ENCODE results near the gene LACTB.
A peak's percentile ranks its signal among the peaks of the same experiment; 100 is the strongest.

Gene LACTB

GRCh38 chr15:63157891-63158431, 36.3 kb downstream of the LACTB start:
- H3K4me1 Mint-ChIP-seq, result peaks cover 5% of the 10 kb centered on the region
- peak in 1 of 3 experiments; percentile 35 for TF ChIP-seq CTCF (IDR thresholded peaks at IDR 0.05; ENCODE audit: unreplicated experiment in 3 of 3)
- H3K4me3 Mint-ChIP-seq, result peak overlapping the region; percentile 97 to 98 (median 98)
- H3K27me3 Mint-ChIP-seq (ENCODE audit: low read depth), result no peaks in the 10 kb centered on the region
- peaks cover 14% of the 10 kb centered on the region for H3K36me3 Mint-ChIP-seq (ENCODE audit: low read depth)
- H3K9me3 Mint-ChIP-seq, result no peaks in the 10 kb centered on the region
- H3K27ac Mint-ChIP-seq, result peak overlapping the region; percentile 97 to 100 (median 99)

- no peak for TF ChIP-seq CTCF (IDR thresholded peaks at IDR 0.05; ENCODE audit: unreplicated experiment in 3 of 3)
- peak overlapping the region; percentile 5 to 69 (median 28) for H3K4me3 Mint-ChIP-seq
- no peaks in the 10 kb centered on the region for H3K9me3 Mint-ChIP-seq
- H3K36me3 Mint-ChIP-seq (ENCODE audit: low read depth), result peaks cover 7% of the 10 kb centered on the region
- peak overlapping the region; percentile 11 to 57 (median 44) for H3K27ac Mint-ChIP-seq
- H3K4me1 Mint-ChIP-seq, result peaks cover 5% of the 10 kb centered on the region
- H3K27me3 Mint-ChIP-seq (ENCODE audit: low read depth), result no peaks in the 10 kb centered on the region
Observed at GRCh38 chr15:63160638-63161037, 39.0 kb downstream of the LACTB start.

- Mint-ChIP-seq H3K36me3 (ENCODE audit: low read depth) (peaks cover 4% of the 10 kb centered on the region), H3K9me3 (no peaks in the 10 kb centered on the region), H3K4me3 (no peak overlapping the region), H3K27ac (peak overlapping the region in 1 of 3 experiments; percentile 5), H3K4me1 (no peaks in the 10 kb centered on the region), H3K27me3 (ENCODE audit: low read depth) (no peaks in the 10 kb centered on the region)
- TF ChIP-seq CTCF (IDR thresholded peaks at IDR 0.05; ENCODE audit: unreplicated experiment in 3 of 3), result no peak
Observed at GRCh38 chr15:63163217-63163616, 41.6 kb downstream of the LACTB start.

- no peaks in the 10 kb centered on the region for H3K36me3 Mint-ChIP-seq (ENCODE audit: low read depth)
- H3K4me1 Mint-ChIP-seq, result peaks cover 4% of the 10 kb centered on the region
- H3K27ac Mint-ChIP-seq, result no peak overlapping the region
- no peaks in the 10 kb centered on the region for H3K9me3 Mint-ChIP-seq
- TF ChIP-seq CTCF (IDR thresholded peaks at IDR 0.05; ENCODE audit: unreplicated experiment in 3 of 3), result no peak
- H3K27me3 Mint-ChIP-seq (ENCODE audit: low read depth), result no peaks in the 10 kb centered on the region
- no peak overlapping the region for H3K4me3 Mint-ChIP-seq
Observed at GRCh38 chr15:63165166-63165859, 43.7 kb downstream of the LACTB start.

GRCh38 chr15:63166219-63166618, 44.6 kb downstream of the LACTB start:
- no peaks in the 10 kb centered on the region for H3K9me3 Mint-ChIP-seq
- no peak overlapping the region for H3K4me3 Mint-ChIP-seq
- no peak overlapping the region for H3K27ac Mint-ChIP-seq
- no peaks in the 10 kb centered on the region for H3K27me3 Mint-ChIP-seq (ENCODE audit: low read depth)
- no peak for TF ChIP-seq CTCF (IDR thresholded peaks at IDR 0.05; ENCODE audit: unreplicated experiment in 3 of 3)
- peaks cover 4% of the 10 kb centered on the region for H3K4me1 Mint-ChIP-seq
- no peaks in the 10 kb centered on the region for H3K36me3 Mint-ChIP-seq (ENCODE audit: low read depth)

- Mint-ChIP-seq H3K27ac (no peak overlapping the region), H3K4me3 (no peak overlapping the region), H3K4me1 (peaks cover 16% of the 10 kb centered on the region), H3K9me3 (no peaks in the 10 kb centered on the region), H3K27me3 (ENCODE audit: low read depth) (peaks cover 3% of the 10 kb centered on the region), H3K36me3 (ENCODE audit: low read depth) (no peaks in the 10 kb centered on the region)
- no peak for TF ChIP-seq CTCF (IDR thresholded peaks at IDR 0.05; ENCODE audit: unreplicated experiment in 3 of 3)
Observed at GRCh38 chr15:63169788-63170187, 48.1 kb downstream of the LACTB start.

Measured in nephron (organoid).